Muscle layer of colon (tissue), 2 donors: ENCODE measurements around the gene DIO3.

Source experiments
- H3K27ac ChIP-seq: one replicate; pipeline ENCODE4 v1.7.0; 2013; ENCODE audit warnings: low read depth, mild to moderate bottlenecking, low read length, moderate library complexity
- H3K27me3 ChIP-seq, 2 donors: one replicate each; pipeline ENCODE4 v1.7.0; 2013; ENCODE audit warnings: low read length in 2 of 2, mild to moderate bottlenecking in 2 of 2; ENCODE audit not compliant: insufficient read depth in 2 of 2, control insufficient read depth in 1 of 2
- H3K36me3 ChIP-seq: one replicate; pipeline ENCODE4 v1.7.0; 2013; ENCODE audit warnings: mild to moderate bottlenecking, low read length; ENCODE audit not compliant: insufficient read depth
- H3K4me1 ChIP-seq: one replicate; pipeline ENCODE4 v1.7.0; 2013; ENCODE audit warnings: mild to moderate bottlenecking, low read length; ENCODE audit not compliant: insufficient read depth
- H3K4me3 ChIP-seq, 2 donors: one replicate each; pipeline ENCODE4 v1.7.0; 2013; ENCODE audit warnings: low read length in 2 of 2, low read depth in 1 of 2, mild to moderate bottlenecking in 1 of 2, moderate library complexity in 1 of 2
- H3K9ac ChIP-seq: one replicate; pipeline ENCODE4 v1.7.0; 2013; ENCODE audit warnings: low read length
- H3K9me3 ChIP-seq: one replicate; pipeline ENCODE4 v1.7.0; 2013; ENCODE audit warnings: mild to moderate bottlenecking, low read length
- donor health status: abdominal sarcoma.
- donor health status: Adenocarcinoma of cecum.

Gene DIO3

GRCh38 chr14:101604228-101604934 is 43.1 kb downstream of the DIO3 start:
- Histone ChIP-seq H3K27me3 (peaks cover 0 to 4% of the 10 kb centered on the region in 2 donors), H3K36me3 (no peaks in the 10 kb centered on the region), H3K4me1 (no peaks in the 10 kb centered on the region), H3K9ac (no peak overlapping the region), H3K4me3 (no peak overlapping the region), H3K9me3 (no peaks in the 10 kb centered on the region), H3K27ac (no peak overlapping the region)

- Histone ChIP-seq H3K36me3 (no peaks in the 10 kb centered on the region), H3K9me3 (no peaks in the 10 kb centered on the region), H3K4me3 (no peak overlapping the region), H3K9ac (no peak overlapping the region), H3K4me1 (no peaks in the 10 kb centered on the region), H3K27ac (no peak overlapping the region), H3K27me3 (peaks cover 0 to 4% of the 10 kb centered on the region in 2 donors)
Observed at GRCh38 chr14:101604935-101605780, 43.9 kb downstream of the DIO3 start.

GRCh38 chr14:101605836-101606235 is 44.5 kb downstream of the DIO3 start:
- H3K4me3 ChIP-seq = no peak overlapping the region
- H3K27me3 ChIP-seq = peaks cover 0 to 4% of the 10 kb centered on the region in 2 donors
- no peaks in the 10 kb centered on the region for H3K9me3 ChIP-seq
- H3K4me1 ChIP-seq = no peaks in the 10 kb centered on the region
- H3K36me3 ChIP-seq = no peaks in the 10 kb centered on the region
- no peak overlapping the region for H3K27ac ChIP-seq
- H3K9ac ChIP-seq = no peak overlapping the region
